GM12878 (cell line): ENCODE results near the gene ISL2. TPM values are rescaled to one million over a fixed set of nuclear protein-coding genes. Genes with fewer than 3 reads are reported as not detected.

ENCODE experiments used
- ATAC-seq: fragments of 200-7000 bp; cut with Tn5 transposase; 3 replicates; pipeline ENCODE4 v1.9.1; 2020; ENCODE audit warnings: mild to moderate bottlenecking, moderate library complexity
- BruUV-seq: library from RNA; stranded (reverse); fragments of 400-500 nt; replicated peaks from 2 replicates; lab custom pipeline; 2021; lab: Mats Ljungman, UMichigan
- CTCF ChIA-PET: fragments of 300-600 bp; sonication (Branson Sonifier 250); formaldehyde crosslinking; extraction: SDS; loops from one replicate; lab custom pipeline; 2021; ENCODE audit warnings: inconsistent platforms; lab: Yijun Ruan, JAX
- POLR2A ChIA-PET: fragments of 350-600 bp; formaldehyde crosslinking; extraction: SDS; loops from one replicate; lab custom pipeline; 2021; ENCODE audit warnings: inconsistent platforms; lab: Charles Lee
- RAD21 ChIA-PET: fragments of 300-600 bp; sonication (Branson Sonifier 250); formaldehyde crosslinking; loops from one replicate; lab custom pipeline; 2023; ENCODE audit warnings: antibody characterized with exemption; ENCODE audit not compliant: unreplicated experiment; lab: Charles Lee
- SMC1A ChIA-PET: fragments of 300-600 bp; sonication (Branson Sonifier 250); formaldehyde crosslinking; loops from one replicate; lab custom pipeline; 2023; ENCODE audit not compliant: unreplicated experiment, uncharacterized antibody; lab: Charles Lee
- DNase-seq: peaks from one replicate; pipeline ENCODE4 v3.0.0-alpha.2; 2011; ENCODE audit warnings: low read depth, low spot score
- FAIRE-seq: peaks from 3 replicates; lab custom pipeline; 2011; peaks lifted over from hg19 to GRCh38; lab: Jason Lieb, UNC
- H2AFZ ChIP-seq: 2 replicates; pipeline ENCODE4 v1.6.0; 2011; ENCODE audit warnings: low read depth, low read length, control low read depth; ENCODE audit not compliant: control insufficient read depth
- H3K27ac ChIP-seq: 2 replicates; pipeline ENCODE4 v1.5.1; 2011; ENCODE audit warnings: control low read depth; ENCODE audit not compliant: control insufficient read depth, insufficient read depth
- H3K27me3 ChIP-seq, 2 experiments: replicated peaks in 1 of 2; 2 replicates each; pipeline versions ENCODE4 v1.6.0 to v1.6.1; 2011; ENCODE audit warnings: low read length in 1 of 2; ENCODE audit not compliant: control insufficient read depth in 2 of 2, insufficient read depth in 2 of 2
- H3K36me3 ChIP-seq, 2 experiments: 2 replicates each; pipeline ENCODE4 v1.5.1; 2011; ENCODE audit warnings: low read length in 1 of 2; ENCODE audit not compliant: control insufficient read depth in 2 of 2, insufficient read depth in 2 of 2
- H3K4me1 ChIP-seq: 2 replicates; pipeline ENCODE4 v1.6.1; 2011; ENCODE audit warnings: mild to moderate bottlenecking, low read length, moderate library complexity, mixed read lengths; ENCODE audit not compliant: control insufficient read depth, insufficient read depth
- H3K4me2 ChIP-seq: 2 replicates; pipeline ENCODE4 v1.6.0; 2011; ENCODE audit warnings: control low read depth; ENCODE audit not compliant: control insufficient read depth, insufficient read depth
- H3K4me3 ChIP-seq: fragments of 200-600 bp; sonication (generic); 2 replicates; pipeline ENCODE4 v1.5.1; 2016
- H3K79me2 ChIP-seq: 2 replicates; pipeline ENCODE4 v1.6.0; 2011; ENCODE audit warnings: low read length; ENCODE audit not compliant: control insufficient read depth, insufficient read depth
- H3K9ac ChIP-seq: 2 replicates; pipeline ENCODE4 v1.8.0; 2011; ENCODE audit warnings: low read length, control low read depth, mixed read lengths; ENCODE audit not compliant: control insufficient read depth, insufficient read depth
- H3K9me3 ChIP-seq: replicated peaks from 3 replicates; pipeline ENCODE4 v1.5.1; 2011; ENCODE audit warnings: mild to moderate bottlenecking, low read length; ENCODE audit not compliant: control insufficient read depth, insufficient read depth
- H4K20me1 ChIP-seq: 2 replicates; pipeline ENCODE4 v1.6.0; 2011; ENCODE audit not compliant: control insufficient read depth, insufficient read depth
- CEBPB ChIP-seq, 2 experiments: fragments of 150-350 bp in 1 of 2; IDR thresholded peaks; 2 replicates each; pipeline ENCODE4 v1.6.1; 2012 to 2014; ENCODE audit warnings: low read depth in 2 of 2, low read length in 2 of 2, borderline replicate concordance in 1 of 2, inconsistent platforms in 1 of 2
- CHD2 ChIP-seq: IDR thresholded peaks from 2 replicates; pipeline ENCODE4 v1.6.1; 2011; ENCODE audit warnings: low read depth, low read length, improper control_type of control experiment, borderline replicate concordance
- ETV6 ChIP-seq, 2 experiments: fragments of 450-650 bp in 1 of 2; IDR thresholded peaks in 1 of 2; conservative IDR thresholded peaks in 1 of 2; 2 replicates each; pipeline ENCODE4 v1.6.1; 2014; ENCODE audit warnings: antibody characterized with exemption in 1 of 2, borderline replicate concordance in 1 of 2, low read depth in 1 of 2, mild to moderate bottlenecking in 1 of 2, moderate library complexity in 1 of 2
- EZH2 ChIP-seq: IDR thresholded peaks from 2 replicates; pipeline ENCODE4 v1.6.1; 2012; ENCODE audit warnings: low read depth, mild to moderate bottlenecking, control low read depth, inconsistent platforms, low read length, borderline replicate concordance; ENCODE audit not compliant: control insufficient read depth
- FOS ChIP-seq: IDR thresholded peaks from 3 replicates; pipeline ENCODE4 v1.6.1; 2011; ENCODE audit warnings: borderline replicate concordance; ENCODE audit not compliant: insufficient read length; ENCODE audit errors: extremely low read depth
- IKZF2 ChIP-seq, 2 experiments: fragments of 450-650 bp; IDR thresholded peaks; 2 replicates each; pipeline ENCODE4 v1.6.1; 2017; ENCODE audit warnings: mild to moderate bottlenecking in 2 of 2, moderate library complexity in 2 of 2
- IRF3 ChIP-seq: fragments of 450-650 bp; IDR thresholded peaks from 2 replicates; pipeline ENCODE4 v1.6.1; 2014; ENCODE audit warnings: mild to moderate bottlenecking
- NFXL1 ChIP-seq: fragments of 450-650 bp; IDR thresholded peaks from 2 replicates; pipeline ENCODE4 v1.6.1; 2017; ENCODE audit warnings: antibody characterized with exemption, mild to moderate bottlenecking, borderline replicate concordance
- NRF1 ChIP-seq: conservative IDR thresholded peaks from 2 replicates; pipeline ENCODE4 v1.6.1; 2011; ENCODE audit warnings: mild to moderate bottlenecking, low read depth, low read length, improper control_type of control experiment
- POLR2AphosphoS2 ChIP-seq: IDR thresholded peaks from 2 replicates; pipeline ENCODE4 v1.6.1; 2011; ENCODE audit warnings: low read depth, mild to moderate bottlenecking, low read length, improper control_type of control experiment, moderate library complexity
- RBBP5 ChIP-seq: fragments of 200-600 bp; sonication (generic); conservative IDR thresholded peaks from 2 replicates; pipeline ENCODE4 v1.6.1; 2016
- SP1 ChIP-seq: IDR thresholded peaks from one replicate; pipeline ENCODE4 v1.6.1; 2011; ENCODE audit warnings: low read depth, low read length
- TARDBP ChIP-seq: IDR thresholded peaks from 2 replicates; pipeline ENCODE4 v1.6.1; 2016; ENCODE audit warnings: borderline replicate concordance
- TCF3 ChIP-seq: IDR thresholded peaks from 2 replicates; pipeline ENCODE4 v1.6.1; 2012; ENCODE audit warnings: low read depth, mild to moderate bottlenecking, low read length, borderline replicate concordance; ENCODE audit not compliant: insufficient read depth
- USF2 ChIP-seq: IDR thresholded peaks from 2 replicates; pipeline ENCODE4 v1.6.1; 2011; ENCODE audit warnings: low read depth, low read length, improper control_type of control experiment, borderline replicate concordance
- ZBED1 ChIP-seq: IDR thresholded peaks from 2 replicates; pipeline ENCODE4 v1.6.1; 2016; ENCODE audit warnings: borderline replicate concordance
- ZNF384 ChIP-seq: IDR thresholded peaks from 2 replicates; pipeline ENCODE4 v1.6.1; 2012; ENCODE audit warnings: low read depth, mild to moderate bottlenecking, low read length, improper control_type of control experiment, borderline replicate concordance
- ZNF592 ChIP-seq: fragments of 450-650 bp; IDR thresholded peaks from 2 replicates; pipeline ENCODE4 v1.6.1; 2017; ENCODE audit warnings: mild to moderate bottlenecking, moderate library complexity
- ZSCAN29 ChIP-seq: fragments of 450-650 bp; IDR thresholded peaks from 2 replicates; pipeline ENCODE4 v1.6.1; 2017; ENCODE audit warnings: mild to moderate bottlenecking, moderate library complexity
- WGBS: methylation state at CpG from one replicate; pipeline ENCODE4 v1.1.6; 2016; ENCODE audit warnings: low lambda C conversion rate; ENCODE audit not compliant: insufficient replicate concordance, insufficient coverage; ENCODE audit errors: missing lambda C conversion rate; 5-methylcytosine and 5-hydroxymethylcytosine counted together
- in situ Hi-C: fragments of 300-500 bp; cut with MboI; formaldehyde crosslinking; loops from 9 replicates; pipeline ENCODE4 v1.14.3; 2018; ENCODE audit warnings: mixed read lengths
- intact Hi-C: fragments of 100-400 bp; cut with micrococcal nuclease; formaldehyde crosslinking; loops from one replicate; pipeline ENCODE4 v1.14.2; 2022; ENCODE audit not compliant: unreplicated experiment
- polyA plus RNA-seq, 11 experiments: library from polyadenylated mRNA; depleted of rRNA in 4 of 11; unstranded in 6 of 11; stranded (reverse) in 5 of 11; fragments of >200 nt; fragmentation: Nextera tagmentation in 4 of 11; fragmentation: Illumina TruSeq in 1 of 11; extraction: Ambion mirVana in 4 of 11; extraction: Trizol in 1 of 11; gene quantifications; 1 replicate in 1 of 11; 2 replicates in 10 of 11; pipeline versions ENCODE4 v1.2.1 to v1.2.3, GENCODE V29; 2011 to 2016; ENCODE audit warnings: inconsistent platforms in 2 of 11, missing spikeins in 2 of 11, low read depth in 1 of 11
- total RNA-seq, 4 experiments: library from RNA; depleted of rRNA in 3 of 4; stranded (reverse); fragments of >200 nt in 3 of 4; fragmentation: Illumina TruSeq in 1 of 4; extraction: Trizol in 1 of 4; gene quantifications; 2 replicates each; pipeline versions ENCODE4 v1.2.1 to v1.2.3, GENCODE V29; 2013 to 2021

Gene ISL2
- total and polyA plus RNA-seq, 10 of the 15 experiments (the other 5 are each of a cell fraction or from before 2014, with no cell fraction given) = 0.05 to 0.26 (median 0.08) TPM; not detected in 7

- WGBS = 91% methylated on average over 1 of the region's 1 CpG
- Histone ChIP-seq H3K4me1 (peaks cover 10% of the 10 kb centered on the region; the same call in 1 of the 2 replicates), H3K9ac (no peak overlapping the region), H3K4me3 (no peak overlapping the region), H2AFZ (no peak overlapping the region), H3K4me2 (no peak overlapping the region), H3K36me3 (no peaks in the 10 kb centered on the region), H3K27ac (no peak overlapping the region), H3K79me2 (no peaks in the 10 kb centered on the region), H4K20me1 (no peaks in the 10 kb centered on the region), H3K9me3 (no peaks in the 10 kb centered on the region; the same call in 2 of the 3 replicates), H3K27me3 (peaks cover 0 to 9% of the 10 kb centered on the region in 2 experiments; a peak in 2 of 4 replicates)
- ChIA-PET POLR2A (interaction anchor here (0.6 kb wide), 1 partner anchor 728 kb away, joined by 7 read pairs; no protein-coding TSS in a partner anchor), SMC1A (interaction anchor here (0.9 to 1.9 kb wide), 4 partner anchors 49 to 117 kb away, joined by 3 to 5 read pairs (median 3); no protein-coding TSS in a partner anchor), RAD21 (interaction anchor here (1.1 kb wide), 2 partner anchors 142 to 148 kb away, joined by 4 read pairs; no protein-coding TSS in a partner anchor), CTCF (interaction anchor here (1.0 to 3.0 kb wide), 6 partner anchors 9 to 148 kb away, joined by 3 to 21 read pairs (median 7); no protein-coding TSS in a partner anchor)
- ATAC-seq (no peak), FAIRE-seq (no peak), DNase-seq (no peak)
- in situ Hi-C loops (no loop called here), intact Hi-C loops (loop anchor here (5.0 kb wide), 1 partner anchor 96 kb away; no protein-coding TSS in a partner anchor)
- no peak for TF ChIP-seq USF2
- no peak for TF ChIP-seq ETV6 (conservative IDR thresholded peaks at IDR 0.05 in 1 of 2, IDR thresholded peaks at IDR 0.05 in 1 of 2; ENCODE audit: borderline replicate concordance in 1 of 2, low read depth in 1 of 2)
- no peak for TF ChIP-seq CEBPB (IDR thresholded peaks at IDR 0.05; ENCODE audit: borderline replicate concordance in 1 of 2, low read depth in 2 of 2, low read length in 2 of 2)
- TF ChIP-seq FOS = no peak
- no peak for TF ChIP-seq EZH2
- no peak for TF ChIP-seq IKZF2 (IDR thresholded peaks at IDR 0.05)
- no peak for TF ChIP-seq RBBP5
- no peak for TF ChIP-seq TARDBP
- no peak for TF ChIP-seq NFXL1
- TF ChIP-seq ZNF592 = no peak
- no peak for TF ChIP-seq POLR2AphosphoS2
- no peak for TF ChIP-seq TCF3
- no peak for TF ChIP-seq IRF3
- no peak for TF ChIP-seq NRF1
- no peak for TF ChIP-seq SP1
- no peak for TF ChIP-seq CHD2
- TF ChIP-seq ZSCAN29 = no peak
- no peak for TF ChIP-seq ZBED1
- TF ChIP-seq ZNF384 = no peak
- no TSS peak for BruUV-seq
These were observed 3.3 kb upstream of the ISL2 start for GRCh38 chr15:76333309-76333708.
